Measurements from ENCODE around the gene EGLN3.

EGLN3 gene

DNA sequence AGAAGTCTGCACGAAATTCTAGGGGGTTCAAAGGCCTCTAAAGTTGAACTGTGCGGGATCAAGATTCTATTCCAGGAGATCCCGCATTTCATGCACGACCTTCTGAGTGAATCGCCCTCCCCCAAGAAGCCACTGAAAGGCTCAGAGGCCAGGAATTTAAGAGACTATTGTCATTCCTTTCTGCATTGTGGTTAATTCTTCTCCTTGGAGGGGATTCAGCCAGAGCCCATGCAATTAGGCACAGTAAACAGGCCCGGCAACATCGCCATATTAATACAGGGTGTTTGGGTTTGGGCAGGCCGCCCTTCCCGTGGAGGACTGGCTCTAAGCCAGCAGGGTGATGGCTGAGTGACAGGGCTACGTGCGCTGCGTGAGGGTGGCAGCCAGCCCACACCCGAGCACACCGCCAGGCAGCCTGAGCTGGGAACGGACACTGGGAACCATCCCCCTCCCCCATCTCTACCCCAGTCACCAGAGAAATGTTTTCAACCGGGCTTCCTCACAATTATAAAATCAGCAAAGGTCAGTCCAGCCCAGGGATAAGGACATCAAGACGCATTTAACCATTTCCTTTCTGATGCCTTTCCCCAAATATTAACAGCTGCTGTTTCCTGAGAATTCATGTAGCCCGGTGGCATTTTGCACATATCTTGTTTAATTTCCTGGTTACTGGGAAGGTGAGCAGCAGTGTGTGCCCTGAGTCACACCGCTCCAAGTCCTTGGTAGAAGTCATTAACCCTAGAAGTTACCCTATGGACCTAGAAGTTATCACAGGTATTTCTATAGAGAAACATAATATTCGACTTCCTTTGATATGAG, 12.5 kb downstream of the EGLN3 start:
- H3K27me3 ChIP-seq (ENCODE audit: control insufficient read depth, low read length), result no peaks in the 10 kb centered on the region
- TF ChIP-seq, protein P1, sequence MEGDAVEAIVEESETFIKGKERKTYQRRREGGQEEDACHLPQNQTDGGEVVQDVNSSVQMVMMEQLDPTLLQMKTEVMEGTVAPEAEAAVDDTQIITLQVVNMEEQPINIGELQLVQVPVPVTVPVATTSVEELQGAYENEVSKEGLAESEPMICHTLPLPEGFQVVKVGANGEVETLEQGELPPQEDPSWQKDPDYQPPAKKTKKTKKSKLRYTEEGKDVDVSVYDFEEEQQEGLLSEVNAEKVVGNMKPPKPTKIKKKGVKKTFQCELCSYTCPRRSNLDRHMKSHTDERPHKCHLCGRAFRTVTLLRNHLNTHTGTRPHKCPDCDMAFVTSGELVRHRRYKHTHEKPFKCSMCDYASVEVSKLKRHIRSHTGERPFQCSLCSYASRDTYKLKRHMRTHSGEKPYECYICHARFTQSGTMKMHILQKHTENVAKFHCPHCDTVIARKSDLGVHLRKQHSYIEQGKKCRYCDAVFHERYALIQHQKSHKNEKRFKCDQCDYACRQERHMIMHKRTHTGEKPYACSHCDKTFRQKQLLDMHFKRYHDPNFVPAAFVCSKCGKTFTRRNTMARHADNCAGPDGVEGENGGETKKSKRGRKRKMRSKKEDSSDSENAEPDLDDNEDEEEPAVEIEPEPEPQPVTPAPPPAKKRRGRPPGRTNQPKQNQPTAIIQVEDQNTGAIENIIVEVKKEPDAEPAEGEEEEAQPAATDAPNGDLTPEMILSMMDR (IDR thresholded peaks at IDR 0.05; ENCODE audit: low read depth, low read length, poor library complexity, severe bottlenecking), result no peak
- TF ChIP-seq EZH2phosphoT487 (IDR thresholded peaks at IDR 0.05; ENCODE audit: borderline replicate concordance, low read length), result no peak
- H3K4me1 ChIP-seq (ENCODE audit: control insufficient read depth, low read length), result no peaks in the 10 kb centered on the region
- no peaks in the 10 kb centered on the region for H3F3A ChIP-seq (ENCODE audit: control insufficient read depth, insufficient read depth)
- H3K27ac ChIP-seq (ENCODE audit: low read depth, low read length), result no peak overlapping the region
- H4K20me1 ChIP-seq (ENCODE audit: control insufficient read depth, insufficient read depth, low read depth, low read length), result no peaks in the 10 kb centered on the region
- no peak overlapping the region for H3K4me2 ChIP-seq (ENCODE audit: low read length)
- no peaks in the 10 kb centered on the region for H3K9me2 ChIP-seq (replicated peaks; ENCODE audit: control insufficient read depth, low read length)
- H3K4me3 ChIP-seq (ENCODE audit: low read length), result no peak overlapping the region
- no peaks in the 10 kb centered on the region for H3K36me3 ChIP-seq (ENCODE audit: control insufficient read depth, low read length)
- H3K9me3 ChIP-seq (ENCODE audit: control insufficient read depth, insufficient read depth, low read length), result no peaks in the 10 kb centered on the region
- no peaks in the 10 kb centered on the region for H3K79me2 ChIP-seq (ENCODE audit: control insufficient read depth, low read length)

DNA sequence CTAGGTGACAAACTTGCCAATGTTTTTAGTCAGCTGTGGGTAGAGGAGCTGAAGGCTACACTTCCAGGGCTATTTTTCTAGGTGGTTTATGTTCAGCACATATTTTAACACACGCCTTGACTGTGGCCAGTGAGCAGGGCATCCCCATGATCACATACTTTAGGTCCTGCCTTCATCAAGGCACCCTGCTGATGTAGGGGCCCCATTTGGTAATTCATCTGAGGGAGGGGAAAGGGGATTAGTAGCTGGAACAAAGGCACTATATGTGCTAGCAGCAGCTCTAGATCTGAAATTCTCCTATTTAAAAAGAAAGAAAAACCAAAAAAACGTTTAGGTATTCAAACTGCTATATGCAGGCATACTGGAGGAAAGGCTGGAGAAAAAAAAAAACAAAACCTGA, 14.5 kb downstream of the EGLN3 start:
- H3K9me2 ChIP-seq (replicated peaks; ENCODE audit: control insufficient read depth, low read length), result no peaks in the 10 kb centered on the region; the same call in 1 of the 2 replicates
- no peak overlapping the region for H3K27ac ChIP-seq (ENCODE audit: low read depth, low read length)
- TF ChIP-seq EZH2phosphoT487 (IDR thresholded peaks at IDR 0.05; ENCODE audit: borderline replicate concordance, low read length), result no peak
- TF ChIP-seq, protein P1 (IDR thresholded peaks at IDR 0.05; ENCODE audit: low read depth, low read length, poor library complexity, severe bottlenecking), result no peak
- H4K20me1 ChIP-seq (ENCODE audit: control insufficient read depth, insufficient read depth, low read depth, low read length), result no peaks in the 10 kb centered on the region
- H3K79me2 ChIP-seq (ENCODE audit: control insufficient read depth, low read length), result no peaks in the 10 kb centered on the region
- no peak overlapping the region for H3K4me3 ChIP-seq (ENCODE audit: low read length)
- no peaks in the 10 kb centered on the region for H3K27me3 ChIP-seq (ENCODE audit: control insufficient read depth, low read length)
- no peaks in the 10 kb centered on the region for H3F3A ChIP-seq (ENCODE audit: control insufficient read depth, insufficient read depth)
- no peaks in the 10 kb centered on the region for H3K36me3 ChIP-seq (ENCODE audit: control insufficient read depth, low read length)
- H3K9me3 ChIP-seq (ENCODE audit: control insufficient read depth, insufficient read depth, low read length), result no peaks in the 10 kb centered on the region
- no peaks in the 10 kb centered on the region for H3K4me1 ChIP-seq (ENCODE audit: control insufficient read depth, low read length)
- no peak overlapping the region for H3K4me2 ChIP-seq (ENCODE audit: low read length)

DNA sequence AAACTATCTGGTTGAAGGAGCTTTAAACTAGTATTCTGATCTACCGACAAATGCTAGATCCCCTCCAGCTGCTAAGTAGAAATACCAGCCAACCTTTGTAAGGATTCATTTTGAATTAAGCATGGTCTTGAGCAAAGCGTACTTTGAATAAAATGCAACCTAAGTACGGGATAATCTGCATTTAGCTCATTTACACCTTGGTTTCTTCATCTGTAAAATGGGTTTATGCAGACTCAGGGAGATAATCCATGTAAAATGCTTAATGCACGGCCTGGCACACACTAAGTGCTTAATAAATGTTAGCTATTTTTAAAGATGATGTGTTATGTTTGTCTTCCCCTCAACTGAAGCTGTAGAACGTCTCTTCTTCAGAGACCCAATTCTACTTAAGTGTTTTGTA, 15.9 kb downstream of the EGLN3 start:
- H3K9me2 ChIP-seq (replicated peaks; ENCODE audit: control insufficient read depth, low read length), result no peaks in the 10 kb centered on the region; the same call in 1 of the 2 replicates
- TF ChIP-seq, protein P1 (IDR thresholded peaks at IDR 0.05; ENCODE audit: low read depth, low read length, poor library complexity, severe bottlenecking), result no peak
- no peak for TF ChIP-seq EZH2phosphoT487 (IDR thresholded peaks at IDR 0.05; ENCODE audit: borderline replicate concordance, low read length)
- H3F3A ChIP-seq (ENCODE audit: control insufficient read depth, insufficient read depth), result no peaks in the 10 kb centered on the region
- no peaks in the 10 kb centered on the region for H3K4me1 ChIP-seq (ENCODE audit: control insufficient read depth, low read length)
- no peaks in the 10 kb centered on the region for H3K27me3 ChIP-seq (ENCODE audit: control insufficient read depth, low read length)
- no peak overlapping the region for H3K4me2 ChIP-seq (ENCODE audit: low read length)
- no peaks in the 10 kb centered on the region for H4K20me1 ChIP-seq (ENCODE audit: control insufficient read depth, insufficient read depth, low read depth, low read length)
- H3K4me3 ChIP-seq (ENCODE audit: low read length), result no peak overlapping the region
- H3K9me3 ChIP-seq (ENCODE audit: control insufficient read depth, insufficient read depth, low read length), result no peaks in the 10 kb centered on the region
- no peaks in the 10 kb centered on the region for H3K79me2 ChIP-seq (ENCODE audit: control insufficient read depth, low read length)
- H3K27ac ChIP-seq (ENCODE audit: low read depth, low read length), result no peak overlapping the region
- no peaks in the 10 kb centered on the region for H3K36me3 ChIP-seq (ENCODE audit: control insufficient read depth, low read length)

Measured in DOHH2 (cell line).